LNCAP (cell line): ENCODE results near the gene GDAP1L1.

ENCODE experiments used
- CTCF ChIP-seq: fragments of 450-650 bp; IDR thresholded peaks from 2 replicates; pipeline ENCODE4 v1.5.1; 2017; ENCODE audit warnings: mild to moderate bottlenecking

GDAP1L1 gene

GRCh38 chr20:44251284-44251683, 4.2 kb downstream of the GDAP1L1 start:
- no peak for TF ChIP-seq CTCF

DNA sequence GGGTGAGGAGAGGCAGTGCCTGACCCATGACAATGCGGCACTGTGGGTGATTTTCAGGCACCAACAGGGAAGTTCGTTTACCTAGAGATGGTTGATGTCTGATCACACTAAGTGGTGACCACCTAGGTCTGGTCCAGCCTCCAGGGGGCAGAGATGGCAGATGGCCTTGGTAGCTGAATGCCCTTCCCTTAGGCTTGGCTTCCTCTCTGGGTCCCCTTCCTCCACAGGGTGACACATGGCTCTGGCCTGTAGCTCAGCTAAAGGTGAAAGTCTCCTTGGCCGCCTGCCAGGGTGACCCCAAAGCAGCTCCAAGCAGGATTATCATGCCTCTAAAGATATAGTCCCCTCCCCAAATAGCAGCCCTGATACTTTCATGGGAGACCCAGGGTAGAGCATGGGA, 6.4 kb downstream of the GDAP1L1 start:
- no peak for TF ChIP-seq CTCF

DNA sequence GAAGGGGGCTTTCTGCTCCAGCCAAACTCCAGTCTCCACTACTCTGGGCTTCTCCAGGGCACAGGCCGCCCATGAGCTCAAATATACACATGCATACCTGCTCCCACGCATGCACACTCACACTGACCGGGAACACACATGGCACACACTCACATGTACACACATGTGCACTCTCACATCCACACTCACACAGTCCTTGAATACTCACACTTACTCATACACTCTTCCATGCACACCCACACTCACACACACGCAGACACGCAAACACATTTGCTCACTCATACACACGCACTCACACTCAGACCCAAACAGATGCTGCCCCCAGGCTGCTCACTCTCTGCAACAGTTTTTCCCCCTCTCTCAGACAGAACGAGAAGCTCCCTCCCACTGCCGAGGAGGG, 7.0 kb downstream of the GDAP1L1 start:
- TF ChIP-seq CTCF, result no peak

- no peak for TF ChIP-seq CTCF
Measured at GRCh38 chr20:44255942-44256341, 8.8 kb downstream of the GDAP1L1 start.

- no peak for TF ChIP-seq CTCF
Measured at GRCh38 chr20:44256961-44257360, 9.9 kb downstream of the GDAP1L1 start.

DNA sequence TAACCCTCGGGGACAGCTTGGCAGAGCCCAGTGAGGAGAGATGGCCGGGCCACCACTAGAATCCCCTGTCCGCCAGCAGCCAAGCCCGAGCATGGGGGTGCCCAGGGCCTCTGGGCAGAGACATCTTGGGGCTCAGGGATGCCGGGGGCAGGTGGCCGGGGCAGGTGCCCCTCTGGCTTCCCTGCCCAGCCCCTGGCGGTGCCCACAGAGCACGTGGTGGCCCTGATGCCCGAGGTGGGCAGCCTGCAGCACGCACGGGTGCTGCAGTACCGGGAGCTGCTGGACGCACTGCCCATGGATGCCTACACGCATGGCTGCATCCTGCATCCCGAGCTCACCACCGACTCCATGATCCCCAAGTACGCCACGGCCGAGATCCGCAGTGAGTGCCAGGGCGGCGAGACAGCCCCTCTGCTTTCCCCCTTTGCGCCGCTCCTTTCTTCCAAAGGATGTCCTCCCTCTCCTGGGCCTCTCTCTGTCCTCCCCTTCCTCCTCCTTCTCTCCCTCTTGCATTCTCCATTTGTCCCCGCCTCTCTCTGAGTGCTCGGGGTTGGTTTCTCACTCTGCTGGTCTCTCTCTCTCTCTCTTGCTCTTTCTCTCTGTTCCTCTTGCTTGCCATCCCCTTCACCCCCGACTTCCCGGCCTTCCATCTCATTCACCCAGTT, 11.2 kb downstream of the GDAP1L1 start:
- no peak for TF ChIP-seq CTCF

DNA sequence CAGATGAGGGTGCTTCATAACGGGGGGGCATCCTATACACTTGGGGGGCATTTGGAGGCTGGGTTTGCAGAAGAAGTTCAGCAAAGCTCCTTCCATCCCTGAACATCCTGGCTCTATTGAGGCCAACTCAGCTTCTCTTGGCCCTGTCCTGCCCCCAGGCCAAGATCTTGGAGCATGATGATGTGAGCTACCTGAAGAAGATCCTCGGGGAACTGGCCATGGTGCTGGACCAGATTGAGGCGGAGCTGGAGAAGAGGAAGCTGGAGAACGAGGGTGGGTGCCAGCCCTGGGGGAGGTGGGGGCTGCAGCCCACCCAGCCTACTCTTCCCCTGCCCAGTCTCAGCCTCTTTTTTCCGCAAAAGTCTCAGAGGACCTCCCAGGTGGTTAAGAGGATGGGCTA, 17.2 kb downstream of the GDAP1L1 start:
- no peak for TF ChIP-seq CTCF

- TF ChIP-seq CTCF, result no peak
Measured at GRCh38 chr20:44268802-44269201, 21.7 kb downstream of the GDAP1L1 start.
